ENCODE data around the gene GABARAPL1. TPM values are rescaled to one million over a fixed set of nuclear protein-coding genes. Genes with fewer than 3 reads are reported as not detected.

GABARAPL1 gene
- total and polyA plus RNA-seq, 2 experiments from 2014 or later, result 94.9 to 127 TPM

- Histone ChIP-seq H3F3A (ENCODE audit: insufficient read depth) (peaks cover 53% of the 10 kb centered on the region), H3K4me3 (no peak overlapping the region), H2AFZ (no peak overlapping the region), H4K20me1 (ENCODE audit: insufficient read depth) (no peaks in the 10 kb centered on the region), H3K27me3 (replicated peaks; ENCODE audit: insufficient read depth) (no peaks in the 10 kb centered on the region), H3K79me2 (ENCODE audit: insufficient read depth) (no peaks in the 10 kb centered on the region), H3K4me1 (ENCODE audit: insufficient read depth) (peaks cover 53% of the 10 kb centered on the region), H3K9me2 (ENCODE audit: insufficient read depth) (no peaks in the 10 kb centered on the region), H3K27ac (peak overlapping the region; percentile 81), H3K9ac (peak overlapping the region; percentile 44; the same call in 1 of the 2 replicates), H3K9me3 (ENCODE audit: low read depth) (no peaks in the 10 kb centered on the region), H3K4me2 (ENCODE audit: unreplicated experiment) (peak overlapping the region; percentile 52), H3K36me3 (ENCODE audit: low read depth) (no peaks in the 10 kb centered on the region)
- in situ Hi-C loops (cut with MboI), result no loop called here
- DNase-seq, result peak; percentile 83
- no peak for TF ChIP-seq EZH2 (IDR thresholded peaks at IDR 0.05; ENCODE audit: insufficient read depth, poor library complexity, severe bottlenecking)
- TF ChIP-seq EZH2phosphoT487 (IDR thresholded peaks at IDR 0.05; ENCODE audit: insufficient read depth, low read depth), result no peak
- WGBS, 2 experiments (ENCODE audit: low coverage in 1 of 2, low lambda C conversion rate in 2 of 2, missing lambda C conversion rate in 2 of 2), result 29 to 32% methylated on average over 13 of the region's 13 CpGs
Observed at GRCh38 chr12:10190558-10191388, 21.9 kb upstream of the GABARAPL1 start.

DNA sequence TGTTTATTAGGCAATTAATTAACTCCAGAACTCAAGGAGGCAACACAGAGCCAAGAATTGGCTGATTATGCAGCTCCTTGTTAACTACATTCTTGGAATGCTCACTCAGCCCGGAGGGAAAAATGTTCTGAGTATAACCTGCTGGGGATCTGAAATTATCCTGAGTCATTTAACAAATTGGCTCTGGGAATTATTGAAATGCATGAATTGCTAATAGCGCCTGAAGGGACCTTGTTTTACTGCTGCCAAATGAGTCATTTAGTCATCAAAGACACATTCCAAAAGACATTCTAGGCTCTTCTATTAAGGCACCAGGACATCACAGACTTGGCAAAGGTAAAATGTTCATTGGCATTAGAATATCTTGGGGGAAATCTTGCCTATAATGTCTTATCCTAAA lies 20.8 kb upstream of the GABARAPL1 start:
- in situ Hi-C loops (cut with MboI), result no loop called here
- no peaks in the 10 kb centered on the region for H3K9me3 ChIP-seq (ENCODE audit: low read depth)
- no peak overlapping the region for H3K4me3 ChIP-seq
- H3K79me2 ChIP-seq (ENCODE audit: insufficient read depth), result no peaks in the 10 kb centered on the region
- peaks cover 53% of the 10 kb centered on the region for H3K4me1 ChIP-seq (ENCODE audit: insufficient read depth)
- peaks cover 53% of the 10 kb centered on the region for H3F3A ChIP-seq (ENCODE audit: insufficient read depth)
- peak overlapping the region; percentile 81 for H3K27ac ChIP-seq
- no peak overlapping the region for H2AFZ ChIP-seq
- H4K20me1 ChIP-seq (ENCODE audit: insufficient read depth), result no peaks in the 10 kb centered on the region
- no peaks in the 10 kb centered on the region for H3K36me3 ChIP-seq (ENCODE audit: low read depth)
- H3K9me2 ChIP-seq (ENCODE audit: insufficient read depth), result no peaks in the 10 kb centered on the region
- DNase-seq, result peak; percentile 93
- H3K27me3 ChIP-seq (replicated peaks; ENCODE audit: insufficient read depth), result no peaks in the 10 kb centered on the region
- WGBS, 2 experiments (ENCODE audit: low coverage in 1 of 2, low lambda C conversion rate in 2 of 2, missing lambda C conversion rate in 2 of 2), result 0% methylated on average over 2 of the region's 2 CpGs
- H3K9ac ChIP-seq, result peak overlapping the region; percentile 44; the same call in 1 of the 2 replicates
- TF ChIP-seq EZH2 (IDR thresholded peaks at IDR 0.05; ENCODE audit: insufficient read depth, poor library complexity, severe bottlenecking) (no peak), EZH2phosphoT487 (IDR thresholded peaks at IDR 0.05; ENCODE audit: insufficient read depth, low read depth) (0 out of 2 replicates have a peak, but pooled peaks have one; percentile 36)
- H3K4me2 ChIP-seq (ENCODE audit: unreplicated experiment), result peak overlapping the region; percentile 52

DNA sequence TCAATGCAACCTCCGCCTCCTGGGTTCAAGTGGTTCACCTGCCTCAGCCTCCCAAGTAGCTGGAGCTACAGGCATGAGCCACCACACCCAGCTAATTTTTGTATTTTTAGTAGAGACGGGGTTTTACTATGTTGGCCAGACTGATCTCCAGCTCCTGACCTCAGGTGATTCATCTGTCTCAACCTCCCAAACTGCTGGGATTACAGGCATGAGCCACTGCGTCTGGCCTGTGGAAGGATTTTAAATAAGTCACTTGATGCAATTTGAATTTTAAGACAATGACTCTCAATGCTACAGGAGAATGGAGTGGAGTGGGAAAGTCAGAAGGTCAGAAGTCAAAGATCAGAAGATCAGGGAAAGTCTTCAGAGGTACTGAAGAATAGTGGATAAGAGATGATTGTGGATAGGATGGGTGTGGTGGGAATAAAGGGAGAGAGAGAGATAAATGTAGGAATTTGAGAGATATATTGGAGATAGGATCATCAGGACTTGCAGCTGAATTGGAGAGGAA lies 18.5 kb upstream of the GABARAPL1 start:
- H3K4me2 ChIP-seq (ENCODE audit: unreplicated experiment), result peak overlapping the region; percentile 28
- peak; percentile 70 for DNase-seq
- in situ Hi-C loops (cut with MboI), result no loop called here
- no peaks in the 10 kb centered on the region for H3K79me2 ChIP-seq (ENCODE audit: insufficient read depth)
- H3K9me2 ChIP-seq (ENCODE audit: insufficient read depth), result no peaks in the 10 kb centered on the region
- 38 to 40% methylated on average over 3 of the region's 3 CpGs for WGBS, 2 experiments (ENCODE audit: low coverage in 1 of 2, low lambda C conversion rate in 2 of 2, missing lambda C conversion rate in 2 of 2)
- peak overlapping the region; percentile 21 for H3K27ac ChIP-seq
- no peak overlapping the region for H2AFZ ChIP-seq
- no peaks in the 10 kb centered on the region for H3K9me3 ChIP-seq (ENCODE audit: low read depth)
- no peak overlapping the region for H3K4me3 ChIP-seq
- H3F3A ChIP-seq (ENCODE audit: insufficient read depth), result peaks cover 50% of the 10 kb centered on the region
- no peak for TF ChIP-seq EZH2phosphoT487 (IDR thresholded peaks at IDR 0.05; ENCODE audit: insufficient read depth, low read depth)
- TF ChIP-seq EZH2 (IDR thresholded peaks at IDR 0.05; ENCODE audit: insufficient read depth, poor library complexity, severe bottlenecking), result no peak
- no peaks in the 10 kb centered on the region for H3K36me3 ChIP-seq (ENCODE audit: low read depth)
- H3K9ac ChIP-seq, result no peak overlapping the region
- H3K27me3 ChIP-seq (replicated peaks; ENCODE audit: insufficient read depth), result no peaks in the 10 kb centered on the region
- peaks cover 52% of the 10 kb centered on the region for H3K4me1 ChIP-seq (ENCODE audit: insufficient read depth)
- no peaks in the 10 kb centered on the region for H4K20me1 ChIP-seq (ENCODE audit: insufficient read depth)

- Histone ChIP-seq H3K9me2 (ENCODE audit: insufficient read depth) (no peaks in the 10 kb centered on the region), H3F3A (ENCODE audit: insufficient read depth) (peaks cover 31% of the 10 kb centered on the region), H3K4me3 (no peak overlapping the region), H4K20me1 (ENCODE audit: insufficient read depth) (no peaks in the 10 kb centered on the region), H2AFZ (no peak overlapping the region), H3K36me3 (ENCODE audit: low read depth) (no peaks in the 10 kb centered on the region), H3K79me2 (ENCODE audit: insufficient read depth) (no peaks in the 10 kb centered on the region), H3K9me3 (ENCODE audit: low read depth) (no peaks in the 10 kb centered on the region), H3K9ac (no peak overlapping the region), H3K4me1 (ENCODE audit: insufficient read depth) (peaks cover 34% of the 10 kb centered on the region), H3K27ac (no peak overlapping the region), H3K27me3 (replicated peaks; ENCODE audit: insufficient read depth) (no peaks in the 10 kb centered on the region), H3K4me2 (ENCODE audit: unreplicated experiment) (no peak overlapping the region)
- no peak for DNase-seq
- TF ChIP-seq EZH2 (IDR thresholded peaks at IDR 0.05; ENCODE audit: insufficient read depth, poor library complexity, severe bottlenecking) (no peak), EZH2phosphoT487 (IDR thresholded peaks at IDR 0.05; ENCODE audit: insufficient read depth, low read depth) (no peak)
- WGBS, 2 experiments (ENCODE audit: low coverage in 1 of 2, low lambda C conversion rate in 2 of 2, missing lambda C conversion rate in 2 of 2), result 90% methylated on average over 10 of the region's 10 CpGs
- in situ Hi-C loops (cut with MboI), result no loop called here
Observed at GRCh38 chr12:10196210-10196609, 16.5 kb upstream of the GABARAPL1 start.

Measured in GM23248 (cell line).